HCT116 (cell line): ENCODE results near the gene ERC1.

Experiments
- ELF1 ChIP-seq: IDR thresholded peaks from 2 replicates; pipeline ENCODE4 v1.6.1; 2012; ENCODE audit warnings: low read depth, borderline replicate concordance
- EZH2 ChIP-seq: fragments of 200-600 bp; sonication (generic); IDR thresholded peaks from 2 replicates; pipeline ENCODE4 v1.6.1; 2017; ENCODE audit warnings: antibody characterized with exemption, mixed run types
- EZH2phosphoT487 ChIP-seq: fragments of 200-600 bp; IDR thresholded peaks from 2 replicates; pipeline ENCODE4 v1.6.1; 2018; ENCODE audit warnings: antibody characterized with exemption, borderline replicate concordance
- MAX ChIP-seq: IDR thresholded peaks from 2 replicates; pipeline ENCODE4 v1.6.1; 2012
- POLR2A ChIP-seq: IDR thresholded peaks from 2 replicates; pipeline ENCODE4 v1.7.0; 2011; ENCODE audit warnings: borderline replicate concordance; ENCODE audit not compliant: insufficient read depth, insufficient read length; ENCODE audit errors: extremely low read depth
- POLR2AphosphoS5 ChIP-seq: IDR thresholded peaks from 2 replicates; pipeline ENCODE4 v1.6.1; 2011; ENCODE audit warnings: mild to moderate bottlenecking, low read depth, low read length, moderate library complexity
- RAD21 ChIP-seq: IDR thresholded peaks from 2 replicates; pipeline ENCODE4 v1.6.1; 2012; ENCODE audit warnings: low read depth, mild to moderate bottlenecking
- SP1 ChIP-seq: IDR thresholded peaks from 2 replicates; pipeline ENCODE4 v1.6.1; 2012; ENCODE audit warnings: low read depth
- SRF ChIP-seq: IDR thresholded peaks from 2 replicates; pipeline ENCODE4 v1.6.1; 2012; ENCODE audit warnings: low read depth
- YY1 ChIP-seq: IDR thresholded peaks from 2 replicates; pipeline ENCODE4 v1.6.1; 2011; ENCODE audit warnings: low read length, low read depth, moderate library complexity, mild to moderate bottlenecking; ENCODE audit not compliant: insufficient replicate concordance; ENCODE audit errors: extremely low read depth
- ZNF274 ChIP-seq: fragments of 200-500 bp; sonication (Bioruptor generic); IDR thresholded peaks from 2 replicates; pipeline ENCODE4 v1.6.1; 2014; ENCODE audit warnings: mild to moderate bottlenecking, low read depth, low read length, inconsistent platforms
- TF ChIP-seq, protein P1 (sequence below), 3 experiments: fragments of 200-600 bp in 1 of 3; sonication (generic) in 1 of 3; IDR thresholded peaks in 2 of 3; conservative IDR thresholded peaks in 1 of 3; 2 replicates each; pipeline ENCODE4 v1.5.1; 2012 to 2017; ENCODE audit warnings: low read depth in 2 of 3, low read length in 2 of 3, antibody characterized with exemption in 1 of 3, borderline replicate concordance in 1 of 3, control low read depth in 1 of 3, mild to moderate bottlenecking in 1 of 3, mixed read lengths in 1 of 3, mixed run types in 1 of 3, moderate library complexity in 1 of 3; ENCODE audit not compliant: insufficient read depth in 1 of 3
- TF ChIP-seq, protein P2 (sequence below): IDR thresholded peaks from 2 replicates; pipeline ENCODE4 v1.6.1; 2011; ENCODE audit warnings: mild to moderate bottlenecking, low read length, moderate library complexity; ENCODE audit not compliant: insufficient replicate concordance; ENCODE audit errors: extremely low read depth
- TF ChIP-seq, protein P3 (sequence below): IDR thresholded peaks from 2 replicates; pipeline ENCODE4 v1.6.1; 2012; ENCODE audit warnings: low read depth

DNA sequence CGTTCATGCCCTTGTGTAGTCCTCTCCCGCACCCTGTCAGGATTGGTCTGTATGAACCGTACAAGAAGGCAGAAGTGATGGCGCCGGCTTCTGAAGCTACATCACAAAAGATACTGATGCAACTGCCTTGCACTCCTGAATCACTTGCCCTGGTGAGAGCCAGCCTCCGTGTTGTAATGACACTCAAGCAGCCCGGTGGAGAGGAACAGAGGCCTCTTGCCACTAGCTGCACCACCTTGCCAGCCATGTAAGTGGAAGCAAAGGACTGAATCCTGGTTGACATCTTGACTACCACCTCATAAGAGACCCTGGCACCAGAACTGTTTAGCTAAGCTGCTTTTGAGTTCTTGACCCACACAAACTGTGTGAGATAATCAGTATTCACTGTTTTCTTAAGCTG, 266.0 kb downstream of the ERC1 start:
- TF ChIP-seq, protein P1, sequence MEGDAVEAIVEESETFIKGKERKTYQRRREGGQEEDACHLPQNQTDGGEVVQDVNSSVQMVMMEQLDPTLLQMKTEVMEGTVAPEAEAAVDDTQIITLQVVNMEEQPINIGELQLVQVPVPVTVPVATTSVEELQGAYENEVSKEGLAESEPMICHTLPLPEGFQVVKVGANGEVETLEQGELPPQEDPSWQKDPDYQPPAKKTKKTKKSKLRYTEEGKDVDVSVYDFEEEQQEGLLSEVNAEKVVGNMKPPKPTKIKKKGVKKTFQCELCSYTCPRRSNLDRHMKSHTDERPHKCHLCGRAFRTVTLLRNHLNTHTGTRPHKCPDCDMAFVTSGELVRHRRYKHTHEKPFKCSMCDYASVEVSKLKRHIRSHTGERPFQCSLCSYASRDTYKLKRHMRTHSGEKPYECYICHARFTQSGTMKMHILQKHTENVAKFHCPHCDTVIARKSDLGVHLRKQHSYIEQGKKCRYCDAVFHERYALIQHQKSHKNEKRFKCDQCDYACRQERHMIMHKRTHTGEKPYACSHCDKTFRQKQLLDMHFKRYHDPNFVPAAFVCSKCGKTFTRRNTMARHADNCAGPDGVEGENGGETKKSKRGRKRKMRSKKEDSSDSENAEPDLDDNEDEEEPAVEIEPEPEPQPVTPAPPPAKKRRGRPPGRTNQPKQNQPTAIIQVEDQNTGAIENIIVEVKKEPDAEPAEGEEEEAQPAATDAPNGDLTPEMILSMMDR (IDR thresholded peaks at IDR 0.05 in 2 of 3, conservative IDR thresholded peaks at IDR 0.05 in 1 of 3; ENCODE audit: borderline replicate concordance in 1 of 3, insufficient read depth in 1 of 3, low read depth in 2 of 3, low read length in 2 of 3): no peak
- TF ChIP-seq, protein P2, sequence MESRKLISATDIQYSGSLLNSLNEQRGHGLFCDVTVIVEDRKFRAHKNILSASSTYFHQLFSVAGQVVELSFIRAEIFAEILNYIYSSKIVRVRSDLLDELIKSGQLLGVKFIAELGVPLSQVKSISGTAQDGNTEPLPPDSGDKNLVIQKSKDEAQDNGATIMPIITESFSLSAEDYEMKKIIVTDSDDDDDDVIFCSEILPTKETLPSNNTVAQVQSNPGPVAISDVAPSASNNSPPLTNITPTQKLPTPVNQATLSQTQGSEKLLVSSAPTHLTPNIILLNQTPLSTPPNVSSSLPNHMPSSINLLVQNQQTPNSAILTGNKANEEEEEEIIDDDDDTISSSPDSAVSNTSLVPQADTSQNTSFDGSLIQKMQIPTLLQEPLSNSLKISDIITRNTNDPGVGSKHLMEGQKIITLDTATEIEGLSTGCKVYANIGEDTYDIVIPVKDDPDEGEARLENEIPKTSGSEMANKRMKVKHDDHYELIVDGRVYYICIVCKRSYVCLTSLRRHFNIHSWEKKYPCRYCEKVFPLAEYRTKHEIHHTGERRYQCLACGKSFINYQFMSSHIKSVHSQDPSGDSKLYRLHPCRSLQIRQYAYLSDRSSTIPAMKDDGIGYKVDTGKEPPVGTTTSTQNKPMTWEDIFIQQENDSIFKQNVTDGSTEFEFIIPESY: no peak
- TF ChIP-seq POLR2A: no peak
- TF ChIP-seq MAX: no peak
- no peak for TF ChIP-seq ZNF274
- TF ChIP-seq POLR2AphosphoS5: no peak
- TF ChIP-seq, protein P3, sequence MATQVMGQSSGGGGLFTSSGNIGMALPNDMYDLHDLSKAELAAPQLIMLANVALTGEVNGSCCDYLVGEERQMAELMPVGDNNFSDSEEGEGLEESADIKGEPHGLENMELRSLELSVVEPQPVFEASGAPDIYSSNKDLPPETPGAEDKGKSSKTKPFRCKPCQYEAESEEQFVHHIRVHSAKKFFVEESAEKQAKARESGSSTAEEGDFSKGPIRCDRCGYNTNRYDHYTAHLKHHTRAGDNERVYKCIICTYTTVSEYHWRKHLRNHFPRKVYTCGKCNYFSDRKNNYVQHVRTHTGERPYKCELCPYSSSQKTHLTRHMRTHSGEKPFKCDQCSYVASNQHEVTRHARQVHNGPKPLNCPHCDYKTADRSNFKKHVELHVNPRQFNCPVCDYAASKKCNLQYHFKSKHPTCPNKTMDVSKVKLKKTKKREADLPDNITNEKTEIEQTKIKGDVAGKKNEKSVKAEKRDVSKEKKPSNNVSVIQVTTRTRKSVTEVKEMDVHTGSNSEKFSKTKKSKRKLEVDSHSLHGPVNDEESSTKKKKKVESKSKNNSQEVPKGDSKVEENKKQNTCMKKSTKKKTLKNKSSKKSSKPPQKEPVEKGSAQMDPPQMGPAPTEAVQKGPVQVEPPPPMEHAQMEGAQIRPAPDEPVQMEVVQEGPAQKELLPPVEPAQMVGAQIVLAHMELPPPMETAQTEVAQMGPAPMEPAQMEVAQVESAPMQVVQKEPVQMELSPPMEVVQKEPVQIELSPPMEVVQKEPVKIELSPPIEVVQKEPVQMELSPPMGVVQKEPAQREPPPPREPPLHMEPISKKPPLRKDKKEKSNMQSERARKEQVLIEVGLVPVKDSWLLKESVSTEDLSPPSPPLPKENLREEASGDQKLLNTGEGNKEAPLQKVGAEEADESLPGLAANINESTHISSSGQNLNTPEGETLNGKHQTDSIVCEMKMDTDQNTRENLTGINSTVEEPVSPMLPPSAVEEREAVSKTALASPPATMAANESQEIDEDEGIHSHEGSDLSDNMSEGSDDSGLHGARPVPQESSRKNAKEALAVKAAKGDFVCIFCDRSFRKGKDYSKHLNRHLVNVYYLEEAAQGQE: no peak
- no peak for TF ChIP-seq YY1
- no peak for TF ChIP-seq EZH2
- TF ChIP-seq ELF1: no peak
- TF ChIP-seq SP1: no peak
- no peak for TF ChIP-seq EZH2phosphoT487
- no peak for TF ChIP-seq SRF
- TF ChIP-seq RAD21: no peak
